ENCODE measurements around the gene SLC35E3. TPM values are rescaled to one million over a fixed set of nuclear protein-coding genes. Genes with fewer than 3 reads are reported as not detected.
A peak's percentile ranks its signal among the peaks of the same experiment; 100 is the strongest.

SLC35E3 gene
- total RNA-seq, 1 experiment from 2014 or later, result 4.9 TPM

- ATAC-seq, result no peak
These were observed 536 bp upstream of the SLC35E3 start for GRCh38 chr12:68745376-68745903.

More at GRCh38 chr12:68745376-68745903, 536 bp upstream of the SLC35E3 start:
- intact Hi-C loops (cut with micrococcal nuclease), result loop anchor here (10.0 kb wide), 1 partner anchor 391 kb away; no protein-coding TSS in a partner anchor
- Histone ChIP-seq H3K4me3 (replicated peaks in 1 of 2; ENCODE audit: low read depth in 1 of 2, low read length in 2 of 2) (peak overlapping the region; percentile 68 to 87), H3K4me1 (ENCODE audit: control insufficient read depth in 1 of 2, insufficient read depth in 2 of 2, low read length in 2 of 2) (peaks cover 0 to 11% of the 10 kb centered on the region in 2 experiments; a peak in 1 of 4 replicates), H3K36me3 (ENCODE audit: control insufficient read depth in 1 of 2, insufficient read depth in 2 of 2, low read length in 2 of 2) (peaks cover 7 to 16% of the 10 kb centered on the region in 2 experiments; a peak in 2 of 4 replicates), H3K27ac (ENCODE audit: low read depth, low read length) (peak overlapping the region; percentile 65), H2AFZ (ENCODE audit: low read depth, low read length, poor library complexity, severe bottlenecking) (peak overlapping the region; percentile 79), H3K9me3 (ENCODE audit: control insufficient read depth in 1 of 2, insufficient read depth in 1 of 2, low read depth in 1 of 2, low read length in 2 of 2) (no peaks in the 10 kb centered on the region), H3K79me2 (ENCODE audit: insufficient read depth, low read length) (peaks cover 12% of the 10 kb centered on the region), H3K9ac (ENCODE audit: low read length) (peak overlapping the region; percentile 80), H3K9me2 (ENCODE audit: insufficient read depth) (no peaks in the 10 kb centered on the region), H3K4me2 (ENCODE audit: low read length) (peak overlapping the region; percentile 85), H3K27me3 (ENCODE audit: insufficient read depth, low read length) (no peaks in the 10 kb centered on the region), H4K20me1 (ENCODE audit: insufficient read depth) (no peaks in the 10 kb centered on the region)
- ChIA-PET RAD21 (ENCODE audit: low non-redundant PET in 1 of 2, low total read pairs in 2 of 2, uncharacterized antibody in 2 of 2, unreplicated experiment in 2 of 2) (interaction anchor here in 1 of 2 experiments (1.6 kb wide), 1 partner anchor 63 kb away, joined by 5 read pairs; the partner anchor contains the start of gene MDM2), POLR2A (interaction anchor here (1.3 to 1.5 kb wide), 2 partner anchors 59 to 63 kb away, joined by 3 to 4 read pairs; partner anchors contain the start of gene NUP107), CTCF (interaction anchor here (1.1 kb wide), 1 partner anchor 62 kb away, joined by 3 read pairs; the partner anchor contains the start of gene MDM2)
- no peak for DNase-seq (ENCODE audit: low read depth, low spot score)
- BruUV-seq (replicated peaks), result no TSS peak
- TF ChIP-seq REST (IDR thresholded peaks at IDR 0.05; ENCODE audit: low read depth) (no peak), RAD21 (IDR thresholded peaks at IDR 0.05; ENCODE audit: low read depth) (no peak), JUND (IDR thresholded peaks at IDR 0.05) (no peak), EGR1 (IDR thresholded peaks at IDR 0.05; ENCODE audit: low read depth) (no peak), ZNF274 (IDR thresholded peaks at IDR 0.05; ENCODE audit: low read depth, low read length) (no peak), SP1 (IDR thresholded peaks at IDR 0.05; ENCODE audit: low read depth) (no peak), FOSL1 (IDR thresholded peaks at IDR 0.05; ENCODE audit: low read depth) (no peak), SIN3A (IDR thresholded peaks at IDR 0.05; ENCODE audit: low read depth) (no peak), ZBTB33 (IDR thresholded peaks at IDR 0.05; ENCODE audit: extremely low read depth, insufficient replicate concordance, low read length) (no peak), EZH2phosphoT487 (IDR thresholded peaks at IDR 0.05; ENCODE audit: borderline replicate concordance) (no peak), POLR2AphosphoS5 (IDR thresholded peaks at IDR 0.05; ENCODE audit: low read depth, low read length) (no peak), YY1 (IDR thresholded peaks at IDR 0.05; ENCODE audit: extremely low read depth, insufficient replicate concordance, low read depth, low read length) (no peak), MAX (IDR thresholded peaks at IDR 0.05) (no peak)

Data from HCT116 (cell line).